IMR-90 (cell line): Measurements from ENCODE around the gene GMEB2. TPM values are rescaled to one million over a fixed set of nuclear protein-coding genes. Genes with fewer than 3 reads are reported as not detected.

Experiments used
- ATAC-seq: fragments of 200-7000 bp; cut with Tn5 transposase; 2 replicates; pipeline ENCODE4 v1.9.1; 2020; ENCODE audit warnings: low read depth, mild to moderate bottlenecking, moderate library complexity
- BruUV-seq: library from RNA; stranded (reverse); fragments of 400-500 nt; replicated peaks from 2 replicates; lab custom pipeline; 2021; lab: Mats Ljungman, UMichigan
- CTCF ChIA-PET: fragments of 300-600 bp; formaldehyde crosslinking; extraction: SDS; loops from one replicate; lab custom pipeline; 2021; ENCODE audit warnings: antibody characterized with exemption; lab: Yijun Ruan, JAX
- POLR2A ChIA-PET: fragments of 300-600 bp; sonication (Branson Sonifier 250); formaldehyde crosslinking; loops from one replicate; lab custom pipeline; 2022; ENCODE audit warnings: antibody characterized with exemption; ENCODE audit not compliant: unreplicated experiment; lab: Charles Lee
- DNase-seq: peaks from one replicate; pipeline ENCODE4 v3.0.0; 2013
- H2AFZ ChIP-seq: replicated peaks from 2 replicates; pipeline ENCODE3; 2013; ENCODE audit warnings: low read length, mild to moderate bottlenecking; ENCODE audit not compliant: poor library complexity
- H2AK5ac ChIP-seq: 2 replicates; pipeline ENCODE4 v1.6.1; 2013; ENCODE audit warnings: low read depth, low read length, inconsistent platforms
- H2AK9ac ChIP-seq: replicated peaks from 2 replicates; pipeline ENCODE3; 2013; ENCODE audit warnings: mild to moderate bottlenecking, low read depth, low read length, moderate library complexity; ENCODE audit not compliant: poor library complexity
- H2BK120ac ChIP-seq: 2 replicates; pipeline ENCODE4 v1.6.1; 2013; ENCODE audit warnings: low read depth, low read length, inconsistent platforms
- H2BK15ac ChIP-seq: 3 replicates; pipeline ENCODE4 v1.6.1; 2013; ENCODE audit warnings: low read depth, low read length, inconsistent platforms
- H2BK20ac ChIP-seq: 2 replicates; pipeline ENCODE4 v1.6.1; 2013; ENCODE audit warnings: low read depth, mild to moderate bottlenecking, inconsistent platforms, low read length, moderate library complexity
- H2BK5ac ChIP-seq: 2 replicates; pipeline ENCODE4 v1.6.1; 2013; ENCODE audit warnings: mild to moderate bottlenecking, low read depth, low read length, inconsistent platforms; ENCODE audit not compliant: poor library complexity, severe bottlenecking
- H3K14ac ChIP-seq: replicated peaks from 2 replicates; pipeline ENCODE4 v1.6.1; 2013; ENCODE audit warnings: low read depth, low read length, inconsistent platforms
- H3K18ac ChIP-seq: 2 replicates; pipeline ENCODE4 v1.6.1; 2013; ENCODE audit warnings: low read depth, low read length, control low read depth
- H3K23ac ChIP-seq: 2 replicates; pipeline ENCODE4 v1.6.1; 2013; ENCODE audit warnings: low read depth, low read length, inconsistent platforms
- H3K27ac ChIP-seq: 2 replicates; pipeline ENCODE4 v1.5.1; 2013; ENCODE audit warnings: mild to moderate bottlenecking, control low read depth, low read length; ENCODE audit not compliant: insufficient read depth
- H3K27me3 ChIP-seq: 2 replicates; pipeline ENCODE4 v1.6.1; 2013; ENCODE audit warnings: low read length; ENCODE audit not compliant: control insufficient read depth, insufficient read depth
- H3K36me3 ChIP-seq: 2 replicates; pipeline ENCODE4 v1.6.1; 2013; ENCODE audit warnings: low read length, mixed read lengths; ENCODE audit not compliant: control insufficient read depth, insufficient read depth
- H3K4ac ChIP-seq: 2 replicates; pipeline ENCODE4 v1.6.1; 2013; ENCODE audit warnings: low read depth, low read length, inconsistent platforms
- H3K4me1 ChIP-seq: 2 replicates; pipeline ENCODE4 v1.6.1; 2013; ENCODE audit warnings: low read length, mixed read lengths; ENCODE audit not compliant: control insufficient read depth, insufficient read depth
- H3K4me2 ChIP-seq: 2 replicates; pipeline ENCODE4 v1.6.1; 2013; ENCODE audit warnings: low read depth, mild to moderate bottlenecking, control low read depth, low read length, moderate library complexity
- H3K4me3 ChIP-seq: 2 replicates; pipeline ENCODE4 v1.5.1; 2013; ENCODE audit warnings: low read depth, mild to moderate bottlenecking, control low read depth, low read length, moderate library complexity; ENCODE audit not compliant: insufficient read depth
- H3K56ac ChIP-seq: 2 replicates; pipeline ENCODE4 v1.6.1; 2013; ENCODE audit warnings: low read length, inconsistent platforms; ENCODE audit not compliant: insufficient read depth; ENCODE audit errors: extremely low read depth
- H3K79me1 ChIP-seq, 2 experiments: 2 replicates each; pipeline ENCODE4 v1.6.1; 2013; ENCODE audit warnings: low read length in 2 of 2, inconsistent platforms in 1 of 2, low read depth in 1 of 2
- H3K9ac ChIP-seq: 2 replicates; pipeline ENCODE4 v1.6.1; 2013; ENCODE audit warnings: low read depth, low read length, control low read depth
- H3K9me1 ChIP-seq: 2 replicates; pipeline ENCODE4 v1.6.1; 2013; ENCODE audit warnings: low read length, inconsistent platforms; ENCODE audit not compliant: insufficient read depth
- H3K9me3 ChIP-seq: 2 replicates; pipeline ENCODE4 v1.6.1; 2013; ENCODE audit warnings: low read length; ENCODE audit not compliant: control insufficient read depth, insufficient read depth
- H4K20me1 ChIP-seq: 2 replicates; pipeline ENCODE4 v1.6.1; 2013; ENCODE audit warnings: low read length, inconsistent platforms; ENCODE audit not compliant: insufficient read depth
- H4K5ac ChIP-seq: 2 replicates; pipeline ENCODE4 v1.6.1; 2013; ENCODE audit warnings: mild to moderate bottlenecking, low read depth, low read length, control low read depth
- H4K8ac ChIP-seq, 2 experiments: 2 replicates each; pipeline ENCODE4 v1.6.1; 2013; ENCODE audit warnings: low read depth in 2 of 2, low read length in 2 of 2, control low read depth in 1 of 2, inconsistent platforms in 1 of 2
- H4K91ac ChIP-seq: 2 replicates; pipeline ENCODE4 v1.6.1; 2013; ENCODE audit warnings: low read depth, low read length, inconsistent platforms; ENCODE audit not compliant: insufficient read depth
- BHLHE40 ChIP-seq: fragments of 150-350 bp; IDR thresholded peaks from 2 replicates; pipeline ENCODE4 v1.6.1; 2016; ENCODE audit warnings: mild to moderate bottlenecking, low read depth, low read length
- CEBPB ChIP-seq: IDR thresholded peaks from 2 replicates; pipeline ENCODE4 v1.6.1; 2012; ENCODE audit warnings: low read depth, low read length, improper control_type of control experiment
- CHD1 ChIP-seq: IDR thresholded peaks from 2 replicates; pipeline ENCODE4 v1.6.1; 2012; ENCODE audit warnings: low read depth, low read length, improper control_type of control experiment
- MAFK ChIP-seq: IDR thresholded peaks from 2 replicates; pipeline ENCODE4 v1.6.1; 2012; ENCODE audit warnings: low read depth, low read length, improper control_type of control experiment
- MAZ ChIP-seq: IDR thresholded peaks from 2 replicates; pipeline ENCODE4 v1.6.1; 2012; ENCODE audit warnings: low read depth, mild to moderate bottlenecking, low read length, improper control_type of control experiment, moderate library complexity, borderline replicate concordance
- MXI1 ChIP-seq: IDR thresholded peaks from 2 replicates; pipeline ENCODE4 v1.6.1; 2012; ENCODE audit warnings: low read depth, mild to moderate bottlenecking, low read length, moderate library complexity, borderline replicate concordance
- POLR2A ChIP-seq: IDR thresholded peaks from 2 replicates; pipeline ENCODE4 v1.6.1; 2012; ENCODE audit warnings: mild to moderate bottlenecking, low read depth, low read length
- SMC3 ChIP-seq: fragments of 150-350 bp; IDR thresholded peaks from 2 replicates; pipeline ENCODE4 v1.6.1; 2016; ENCODE audit warnings: low read depth, mild to moderate bottlenecking, antibody characterized with exemption, low read length, moderate library complexity
- WGBS, 2 experiments: methylation state at CpG; one replicate each; pipeline versions ENCODE4 v1.1.5 to v1.1.7; 2013; ENCODE audit warnings: missing lambda C conversion rate in 2 of 2; ENCODE audit not compliant: insufficient read length in 1 of 2; ENCODE audit errors: extremely low coverage in 2 of 2; 5-methylcytosine and 5-hydroxymethylcytosine counted together
- dilution Hi-C: fragments of 300-500 bp; cut with HindIII; formaldehyde crosslinking; loops from one replicate; pipeline ENCODE4 v1.14.3; 2018; ENCODE audit warnings: low sequenced_read_pairs; ENCODE audit not compliant: unreplicated experiment
- in situ Hi-C: fragments of 300-500 bp; cut with MboI; formaldehyde crosslinking; loops from 3 replicates; pipeline ENCODE4 v1.14.3; 2019; ENCODE audit warnings: low sequenced_read_pairs, inconsistent platforms, mixed read lengths
- intact Hi-C: fragments of 100-400 bp; cut with micrococcal nuclease; formaldehyde crosslinking; loops from 2 replicates; pipeline ENCODE4 v1.10.0; 2022
- polyA plus RNA-seq, 3 experiments: library from polyadenylated mRNA; depleted of rRNA; stranded (reverse); fragments of >200 nt; gene quantifications; 2 replicates each; pipeline ENCODE4 v1.2.3, GENCODE V29; 2012; ENCODE audit warnings: low replicate concordance in 1 of 3
- total RNA-seq: library from RNA; depleted of rRNA; stranded (reverse); fragments of >200 nt; gene quantifications from 2 replicates; pipeline ENCODE4 v1.2.3, GENCODE V29; 2012

GMEB2 gene
- total and polyA plus RNA-seq, 2 of the 4 experiments (the other 2 are of a cell fraction) = 5.0 to 10.0 TPM

GRCh38 chr20:63561624-63562396, 65.1 kb downstream of the GMEB2 start:
- Histone ChIP-seq H3K14ac (no peak overlapping the region), H2AK9ac (no peak overlapping the region), H3K4me2 (no peak overlapping the region), H3K4me1 (no peaks in the 10 kb centered on the region), H2AFZ (no peak overlapping the region), H2BK5ac (no peak overlapping the region), H4K5ac (no peak overlapping the region), H3K23ac (no peak overlapping the region), H3K36me3 (peaks cover 60% of the 10 kb centered on the region), H3K27ac (no peak overlapping the region), H3K4me3 (no peak overlapping the region), H3K79me1 (no peaks in the 10 kb centered on the region), H3K9me3 (no peaks in the 10 kb centered on the region), H4K20me1 (no peaks in the 10 kb centered on the region), H4K8ac (no peak overlapping the region), H3K9me1 (no peaks in the 10 kb centered on the region), H3K9ac (no peak overlapping the region), H2BK15ac (no peak overlapping the region), H4K91ac (no peak overlapping the region), H3K27me3 (no peaks in the 10 kb centered on the region), H3K56ac (no peak overlapping the region), H3K18ac (no peak overlapping the region), H3K4ac (no peak overlapping the region), H2AK5ac (no peak overlapping the region), H2BK120ac (no peak overlapping the region), H2BK20ac (no peak overlapping the region)
- intact Hi-C loops (no loop called here), dilution Hi-C loops (no loop called here), in situ Hi-C loops (no loop called here)
- TF ChIP-seq CHD1 = no peak
- TF ChIP-seq MAFK = no peak
- TF ChIP-seq POLR2A = no peak
- TF ChIP-seq CEBPB = no peak
- no peak for TF ChIP-seq MAZ
- no peak for TF ChIP-seq MXI1
- no peak for TF ChIP-seq BHLHE40
- no peak for TF ChIP-seq SMC3
- POLR2A ChIA-PET = no interaction called here
- BruUV-seq = no TSS peak
- ATAC-seq (no peak), DNase-seq (no peak)
- CTCF ChIA-PET = no interaction called here
- WGBS, 2 experiments = 93% methylated on average over 18 of the region's 36 CpGs; no CpG with 5 or more reads in 1 of the 2 experiments
